ENCODE data around the gene POLR2E. TPM values are rescaled to one million over a fixed set of nuclear protein-coding genes. Genes with fewer than 3 reads are reported as not detected.

POLR2E gene
- total RNA-seq, 1 donor from 2014 or later: 267 TPM

DNA sequence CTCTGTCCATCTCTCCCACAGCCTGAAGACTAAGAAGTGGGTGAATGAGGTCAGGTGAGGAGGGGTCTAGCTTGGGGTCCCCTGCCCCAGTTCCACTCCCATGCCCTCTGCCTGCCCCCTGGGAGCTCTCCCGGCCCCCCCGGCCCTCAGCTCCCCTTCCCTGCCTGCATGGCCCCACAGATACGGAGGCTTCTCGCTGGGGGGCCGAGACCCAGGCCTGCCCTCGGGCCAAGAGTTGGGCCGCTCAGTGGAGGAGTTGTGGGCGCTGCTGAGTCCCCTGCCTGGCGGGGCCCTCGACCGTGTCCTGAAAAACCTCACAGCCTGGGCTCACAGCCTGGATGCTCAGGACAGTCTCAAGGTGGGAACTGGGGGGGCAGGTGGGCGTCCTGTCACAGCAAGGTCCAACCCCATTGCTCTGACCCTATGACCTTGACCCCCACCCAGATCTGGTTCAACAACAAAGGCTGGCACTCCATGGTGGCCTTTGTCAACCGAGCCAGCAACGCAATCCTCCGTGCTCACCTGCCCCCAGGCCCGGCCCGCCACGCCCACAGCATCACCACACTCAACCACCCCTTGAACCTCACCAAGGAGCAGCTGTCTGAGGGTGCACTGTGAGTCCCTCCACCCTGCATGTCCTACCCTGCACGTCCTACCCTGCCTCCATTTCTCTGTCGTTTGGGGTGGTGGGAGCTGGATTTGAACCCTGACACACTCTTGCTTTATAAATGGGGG is 39.1 kb downstream of the POLR2E start:
- no peak overlapping the region for H3K4me3 ChIP-seq (ENCODE audit: low read depth, low read length)
- H3K36me3 ChIP-seq (ENCODE audit: control insufficient read depth, insufficient read depth, low read length): peaks cover 3% of the 10 kb centered on the region
- no peaks in the 10 kb centered on the region for H3K27me3 ChIP-seq (ENCODE audit: control insufficient read depth, insufficient read depth, low read length)
- no peak for TF ChIP-seq CTCF (IDR thresholded peaks at IDR 0.05; ENCODE audit: insufficient read depth, low read length, poor library complexity, severe bottlenecking)
- no peak for DNase-seq (ENCODE audit: low read depth)

GRCh38 chr19:1055028-1055425 is 40.1 kb downstream of the POLR2E start:
- Histone ChIP-seq H3K27me3 (ENCODE audit: control insufficient read depth, insufficient read depth, low read length) (no peaks in the 10 kb centered on the region), H3K36me3 (ENCODE audit: control insufficient read depth, insufficient read depth, low read length) (peaks cover 3% of the 10 kb centered on the region), H3K4me3 (ENCODE audit: low read depth, low read length) (no peak overlapping the region)
- no peak for DNase-seq (ENCODE audit: low read depth)
- no peak for TF ChIP-seq CTCF (IDR thresholded peaks at IDR 0.05; ENCODE audit: insufficient read depth, low read length, poor library complexity, severe bottlenecking)

- no peak for TF ChIP-seq CTCF (IDR thresholded peaks at IDR 0.05; ENCODE audit: insufficient read depth, low read length, poor library complexity, severe bottlenecking)
- Histone ChIP-seq H3K36me3 (ENCODE audit: control insufficient read depth, insufficient read depth, low read length) (peaks cover 3% of the 10 kb centered on the region), H3K27me3 (ENCODE audit: control insufficient read depth, insufficient read depth, low read length) (no peaks in the 10 kb centered on the region), H3K4me3 (ENCODE audit: low read depth, low read length) (no peak overlapping the region)
- DNase-seq (ENCODE audit: low read depth): no peak
These were observed 40.8 kb downstream of the POLR2E start for GRCh38 chr19:1054102-1055027.

DNA sequence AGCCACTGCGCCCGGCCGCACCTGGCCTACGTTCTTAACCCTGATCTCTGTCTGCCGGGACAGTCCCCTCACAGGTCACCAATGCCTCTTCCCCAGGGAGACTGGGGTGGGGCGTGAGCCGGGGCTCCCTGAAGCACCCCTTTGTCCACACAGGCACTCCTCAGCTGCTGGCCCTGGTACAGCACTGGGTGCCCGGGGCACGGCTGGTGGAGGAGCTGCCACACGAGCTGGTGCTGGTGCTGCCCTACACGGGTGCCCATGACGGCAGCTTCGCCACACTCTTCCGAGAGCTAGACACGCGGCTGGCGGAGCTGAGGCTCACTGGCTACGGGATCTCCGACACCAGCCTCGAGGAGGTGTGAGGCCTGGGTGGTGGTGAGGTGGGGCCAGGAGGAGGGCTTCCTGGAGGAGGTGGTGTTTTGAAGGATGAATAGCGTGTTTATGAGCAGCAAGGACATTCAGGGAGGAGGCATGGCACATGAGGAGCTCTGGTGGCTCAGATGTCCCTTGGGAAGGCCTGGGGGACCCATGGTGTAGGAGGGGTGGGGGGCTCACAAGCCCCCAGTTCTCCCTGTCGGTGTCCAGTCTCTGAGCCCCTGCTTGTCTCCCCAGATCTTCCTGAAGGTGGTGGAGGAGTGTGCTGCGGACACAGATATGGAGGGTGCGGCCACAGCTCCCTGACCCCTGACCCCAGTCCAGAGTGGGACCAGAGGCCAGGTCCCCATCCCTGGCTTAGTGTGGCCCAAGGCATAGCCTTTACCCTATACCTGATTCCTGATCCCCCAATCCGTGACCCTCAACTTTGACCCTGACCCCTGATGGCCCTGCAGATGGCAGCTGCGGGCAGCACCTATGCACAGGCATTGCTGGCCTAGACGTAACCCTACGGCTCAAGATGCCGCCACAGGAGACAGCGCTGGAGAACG is 41.7 kb downstream of the POLR2E start:
- Histone ChIP-seq H3K27me3 (ENCODE audit: control insufficient read depth, insufficient read depth, low read length) (no peaks in the 10 kb centered on the region), H3K36me3 (ENCODE audit: control insufficient read depth, insufficient read depth, low read length) (peaks cover 1% of the 10 kb centered on the region), H3K4me3 (ENCODE audit: low read depth, low read length) (no peak overlapping the region)
- no peak for TF ChIP-seq CTCF (IDR thresholded peaks at IDR 0.05; ENCODE audit: insufficient read depth, low read length, poor library complexity, severe bottlenecking)
- no peak for DNase-seq (ENCODE audit: low read depth)

DNA sequence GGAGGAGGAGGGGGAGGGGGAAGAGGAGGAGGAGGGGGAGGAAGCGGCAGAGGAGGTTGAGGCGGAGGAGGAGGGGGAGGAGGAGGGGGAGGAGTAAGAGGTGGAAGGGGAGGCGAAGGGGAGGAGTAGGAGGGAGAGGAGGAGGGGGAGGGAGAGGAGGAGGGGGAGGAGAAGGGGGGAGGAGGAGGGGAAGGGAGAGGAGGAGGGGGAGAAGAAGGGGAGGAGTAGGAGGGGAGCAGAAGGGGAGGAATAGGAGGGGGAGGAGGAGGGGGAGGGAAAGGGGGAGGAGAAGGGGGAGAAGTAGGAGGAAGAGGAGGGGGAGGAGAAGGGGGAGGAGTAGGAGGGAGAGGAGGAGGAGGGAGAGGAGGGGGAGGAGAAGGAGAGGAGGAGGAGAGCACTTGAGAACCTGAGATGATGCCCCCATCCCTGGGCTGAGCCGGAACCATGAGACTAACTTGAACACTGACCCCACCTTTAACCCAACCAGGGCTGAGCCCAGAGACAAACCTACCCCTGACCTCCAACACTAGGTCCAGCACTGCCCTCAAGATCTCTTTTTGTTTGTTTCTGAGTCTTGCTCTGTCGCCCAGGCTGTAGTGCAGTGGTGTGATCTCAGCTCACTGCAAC is 42.7 kb downstream of the POLR2E start:
- peaks cover 1% of the 10 kb centered on the region for H3K36me3 ChIP-seq (ENCODE audit: control insufficient read depth, insufficient read depth, low read length)
- no peak for DNase-seq (ENCODE audit: low read depth)
- no peak for TF ChIP-seq CTCF (IDR thresholded peaks at IDR 0.05; ENCODE audit: insufficient read depth, low read length, poor library complexity, severe bottlenecking)
- no peaks in the 10 kb centered on the region for H3K27me3 ChIP-seq (ENCODE audit: control insufficient read depth, insufficient read depth, low read length)
- H3K4me3 ChIP-seq (ENCODE audit: low read depth, low read length): no peak overlapping the region
